GM21367 (cell line): ENCODE measurements around the gene UBXN7.
A peak's percentile ranks its signal among the peaks of the same experiment; 100 is the strongest.
"Not testable (repeated sequence)": the region's sequence is repeated elsewhere in the genome, so short reads cannot be mapped to it uniquely, and the experiment has no call there.

Experiments used
- ATAC-seq: cut with Tn5 transposase; IDR thresholded peaks from one replicate; pipeline ENCODE4 v1.9.1; 2021; ENCODE audit not compliant: unreplicated experiment

Gene UBXN7, protein sequence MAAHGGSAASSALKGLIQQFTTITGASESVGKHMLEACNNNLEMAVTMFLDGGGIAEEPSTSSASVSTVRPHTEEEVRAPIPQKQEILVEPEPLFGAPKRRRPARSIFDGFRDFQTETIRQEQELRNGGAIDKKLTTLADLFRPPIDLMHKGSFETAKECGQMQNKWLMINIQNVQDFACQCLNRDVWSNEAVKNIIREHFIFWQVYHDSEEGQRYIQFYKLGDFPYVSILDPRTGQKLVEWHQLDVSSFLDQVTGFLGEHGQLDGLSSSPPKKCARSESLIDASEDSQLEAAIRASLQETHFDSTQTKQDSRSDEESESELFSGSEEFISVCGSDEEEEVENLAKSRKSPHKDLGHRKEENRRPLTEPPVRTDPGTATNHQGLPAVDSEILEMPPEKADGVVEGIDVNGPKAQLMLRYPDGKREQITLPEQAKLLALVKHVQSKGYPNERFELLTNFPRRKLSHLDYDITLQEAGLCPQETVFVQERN

DNA sequence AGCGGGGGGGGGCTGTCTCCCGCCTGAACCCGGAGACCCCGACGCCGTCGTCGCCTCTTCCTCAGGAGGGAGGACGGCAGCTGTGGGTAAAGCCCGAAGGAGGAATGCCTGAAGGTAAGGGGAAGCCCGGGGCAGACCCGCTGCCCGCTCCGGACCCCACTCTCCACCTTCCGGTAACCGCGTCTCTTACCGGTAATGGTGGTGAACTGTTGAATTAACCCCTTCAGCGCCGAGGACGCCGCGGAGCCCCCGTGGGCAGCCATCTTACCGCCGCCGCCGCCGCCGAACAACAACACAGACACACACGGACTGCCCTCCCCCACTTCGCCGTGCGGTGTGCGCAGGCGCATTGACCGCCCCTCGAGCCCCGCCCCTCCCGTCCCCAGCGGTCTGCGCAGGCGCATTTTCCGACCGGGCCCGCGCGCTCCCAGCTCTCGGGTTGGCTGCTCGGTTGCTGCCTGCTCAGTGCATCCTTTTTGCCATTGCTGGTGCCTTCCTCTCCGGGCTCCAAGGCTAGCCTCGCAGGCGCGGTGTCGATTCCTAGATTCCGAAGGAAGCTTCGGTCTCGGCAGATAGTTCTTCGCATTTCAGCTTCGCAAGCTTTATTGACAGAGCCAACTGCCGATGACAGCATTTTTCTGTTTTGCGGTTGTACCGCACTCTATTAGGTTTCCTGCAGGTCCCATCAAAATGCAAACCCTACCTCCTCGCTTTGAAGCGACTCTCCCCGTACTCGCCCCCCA lies at the start of gene UBXN7:
TSS of gene UBXN7 (minus strand) at position 291 of the 743 bp plus-strand sequence. CDS start at position 263, 28 bp downstream.
- peak; percentile 72 for ATAC-seq

DNA sequence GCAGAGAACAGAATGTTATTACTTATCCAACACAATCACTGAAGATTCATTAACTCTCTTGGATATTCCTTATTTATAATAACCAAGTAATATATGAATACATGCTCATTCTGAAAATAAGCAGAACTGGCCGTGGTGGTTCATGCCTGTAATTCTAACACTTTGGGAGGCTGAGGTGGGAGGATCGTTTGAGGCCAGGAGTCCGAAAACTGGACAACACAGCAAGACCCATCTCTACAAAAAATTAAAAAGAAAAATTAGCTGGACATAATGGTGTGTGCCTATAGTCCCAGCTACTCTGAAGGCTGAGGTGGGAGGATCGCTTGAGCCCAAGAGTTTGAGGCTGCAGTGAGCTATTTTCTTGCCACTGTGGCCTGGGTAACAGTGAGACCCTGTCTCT lies 45.5 kb upstream of the UBXN7 start:
- no peak for ATAC-seq

DNA sequence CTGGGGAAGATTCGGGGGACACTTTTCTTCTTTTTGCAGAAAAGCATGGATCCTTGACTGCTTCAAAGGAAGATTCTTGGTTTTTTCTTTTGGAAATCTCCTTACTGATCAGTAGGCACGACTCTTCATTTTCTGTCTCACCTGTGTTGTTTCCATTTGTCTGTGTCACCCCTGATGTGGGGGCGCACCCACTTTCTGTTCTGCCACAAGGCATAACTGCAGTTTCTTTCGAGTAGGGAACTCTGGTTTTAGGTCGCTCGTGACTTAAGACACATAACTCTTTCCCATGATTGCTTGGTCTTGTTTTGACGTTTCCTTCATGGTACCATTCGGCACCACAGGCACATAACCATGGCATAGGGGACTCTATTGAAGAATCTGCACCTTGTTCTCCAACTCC lies 40.1 kb upstream of the UBXN7 start:
- no peak for ATAC-seq

- no peak for ATAC-seq
Observed at GRCh38 chr3:196471551-196471950, 39.3 kb upstream of the UBXN7 start.

- ATAC-seq = not testable (repeated sequence)
Observed at GRCh38 chr3:196470182-196470581, 38.0 kb upstream of the UBXN7 start.

DNA sequence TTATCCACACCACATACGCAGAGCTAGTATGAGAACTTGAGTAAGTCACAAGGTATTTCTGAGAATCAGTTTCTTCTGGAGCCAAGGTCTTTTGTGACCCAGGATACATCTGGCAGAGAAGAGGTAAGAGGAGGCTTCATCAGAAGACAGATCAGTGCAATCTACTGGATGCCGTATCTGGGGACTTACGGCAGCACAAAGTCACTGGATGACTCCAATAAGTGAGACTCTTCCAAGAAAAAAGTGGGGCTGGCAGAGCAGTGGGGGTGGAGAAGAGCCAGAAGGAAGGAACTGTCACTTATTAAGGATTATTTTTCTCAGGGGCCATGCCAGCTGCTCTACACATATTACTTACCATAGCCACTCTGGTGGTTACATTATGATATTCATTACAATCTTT lies 31.6 kb upstream of the UBXN7 start:
- ATAC-seq = no peak

- ATAC-seq = no peak
Observed at GRCh38 chr3:196463478-196463756, 31.2 kb upstream of the UBXN7 start.

GRCh38 chr3:196462680-196463477 lies 30.7 kb upstream of the UBXN7 start:
- not testable (repeated sequence) for ATAC-seq

DNA sequence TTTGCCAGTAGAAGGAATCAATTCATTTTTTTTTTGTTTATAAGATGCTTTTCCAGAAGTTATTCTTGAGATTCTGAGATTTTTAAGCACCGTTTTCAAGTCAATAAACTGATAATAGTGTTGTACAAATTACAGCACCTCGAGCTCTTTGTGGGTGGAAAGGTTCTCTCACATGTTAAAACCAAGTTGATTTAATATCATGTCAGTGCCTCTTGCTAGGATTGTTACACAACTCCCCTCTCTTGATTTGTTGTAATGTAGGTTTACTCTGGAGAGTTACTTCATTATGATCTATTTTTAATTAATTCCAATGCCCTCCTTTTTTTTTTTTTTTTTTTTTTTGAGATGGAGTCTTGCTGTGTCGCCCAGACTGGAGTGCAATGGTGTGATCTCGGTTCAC lies 25.8 kb upstream of the UBXN7 start:
- no peak for ATAC-seq

- not testable (repeated sequence) for ATAC-seq
Observed at GRCh38 chr3:196457470-196457869, 25.2 kb upstream of the UBXN7 start.

DNA sequence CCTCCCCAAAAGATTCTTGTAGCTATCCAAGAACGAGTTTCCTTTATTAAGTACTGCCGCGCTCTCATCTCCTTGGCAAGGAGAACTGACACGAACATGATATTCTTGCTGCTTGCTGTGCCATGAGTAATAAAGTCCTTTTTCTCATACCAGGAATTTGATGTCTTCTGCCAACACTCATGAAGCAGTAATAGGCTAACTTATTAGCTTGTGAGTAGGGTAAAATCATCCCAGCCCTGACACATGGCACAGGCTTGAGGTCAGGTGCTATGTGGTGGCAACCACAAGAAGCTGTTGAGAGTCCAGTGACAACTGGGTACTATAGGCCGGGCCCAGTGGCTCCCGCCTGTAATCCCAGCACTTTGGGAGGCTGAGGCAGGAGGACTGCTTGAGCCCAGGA lies 22.7 kb upstream of the UBXN7 start:
- ATAC-seq = no peak

GRCh38 chr3:196445391-196445790 lies 13.2 kb upstream of the UBXN7 start:
- ATAC-seq = not testable (repeated sequence)

DNA sequence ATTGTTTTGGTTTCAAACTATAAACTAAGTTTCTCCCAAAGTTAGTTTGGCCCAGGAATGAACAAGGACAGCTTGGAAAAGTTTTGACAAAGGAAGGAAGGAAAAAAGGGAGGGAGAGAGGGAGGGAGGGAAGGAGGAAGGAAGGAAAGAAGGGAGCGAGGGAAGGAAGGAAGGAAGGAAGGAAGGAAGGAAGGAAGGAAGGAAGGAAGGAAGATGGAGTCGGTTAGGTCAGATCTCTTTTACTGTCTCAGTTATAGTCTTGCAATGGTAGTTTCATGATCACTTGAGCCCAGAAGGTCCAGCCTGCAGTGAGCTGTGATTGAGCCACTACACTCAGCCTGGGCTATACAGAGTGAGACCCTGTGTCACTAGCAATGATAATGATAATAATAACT lies 12.3 kb upstream of the UBXN7 start:
- ATAC-seq = no peak

GRCh38 chr3:196440696-196441095 lies 8.5 kb upstream of the UBXN7 start:
- no peak for ATAC-seq

- no peak for ATAC-seq
Observed at GRCh38 chr3:196440041-196440537, 7.9 kb upstream of the UBXN7 start.

GRCh38 chr3:196431181-196432136 lies 768 bp downstream of the UBXN7 start:
- ATAC-seq = peak; percentile 26

- ATAC-seq = no peak
Observed at GRCh38 chr3:196428041-196428440, 4.2 kb downstream of the UBXN7 start.

DNA sequence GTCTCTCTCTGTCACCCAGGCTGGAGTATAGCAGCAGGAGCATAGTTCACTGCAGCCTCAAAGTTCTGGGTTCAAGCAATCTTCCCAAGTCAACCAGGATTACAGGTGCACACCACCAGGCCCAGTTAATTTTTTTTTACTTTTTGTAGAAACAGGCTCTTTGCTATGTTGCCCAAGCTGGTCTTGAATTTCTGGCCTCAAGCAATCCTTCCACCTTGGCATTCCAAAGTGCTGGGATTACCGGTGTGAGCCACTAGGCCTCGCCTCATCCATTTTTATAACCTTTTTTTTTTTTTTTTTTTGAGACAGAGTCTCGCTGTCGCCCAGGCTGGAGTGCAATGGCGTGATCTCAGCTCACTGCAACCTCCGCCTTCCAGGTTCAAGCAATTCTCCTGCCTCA lies 7.8 kb downstream of the UBXN7 start:
- ATAC-seq = not testable (repeated sequence)

GRCh38 chr3:196423044-196423781 lies 9.0 kb downstream of the UBXN7 start:
- ATAC-seq = no peak
